Mucosa of rectum (tissue), 2 donors: ENCODE results near the gene RALGPS2.
A peak's percentile ranks its signal among the peaks of the same experiment; 100 is the strongest.

Experiments
- H3K27ac ChIP-seq, 2 donors: one replicate each; pipeline ENCODE4 v1.7.0; 2013; ENCODE audit warnings: inconsistent platforms in 2 of 2, low read depth in 2 of 2, low read length in 2 of 2
- H3K27me3 ChIP-seq, 2 donors: one replicate each; pipeline ENCODE4 v1.7.0; 2013; ENCODE audit warnings: low read length in 2 of 2; ENCODE audit not compliant: control insufficient read depth in 2 of 2, insufficient read depth in 2 of 2
- H3K36me3 ChIP-seq, 2 donors: one replicate each; pipeline ENCODE4 v1.7.0; 2013; ENCODE audit warnings: low read length in 2 of 2; ENCODE audit not compliant: control insufficient read depth in 2 of 2, insufficient read depth in 2 of 2
- H3K4me1 ChIP-seq, 2 donors: one replicate each; pipeline ENCODE4 v1.7.0; 2013; ENCODE audit warnings: low read length in 2 of 2, mild to moderate bottlenecking in 1 of 2; ENCODE audit not compliant: control insufficient read depth in 2 of 2, insufficient read depth in 2 of 2
- H3K4me3 ChIP-seq, 2 donors: one replicate each; pipeline ENCODE4 v1.7.0; 2013; ENCODE audit warnings: low read length in 2 of 2
- H3K9ac ChIP-seq, 2 donors: one replicate each; pipeline ENCODE4 v1.7.0; 2013; ENCODE audit warnings: low read length in 2 of 2, low read depth in 1 of 2, mild to moderate bottlenecking in 1 of 2
- H3K9me3 ChIP-seq, 2 donors: one replicate each; pipeline ENCODE4 v1.7.0; 2013; ENCODE audit warnings: low read length in 2 of 2; ENCODE audit not compliant: control insufficient read depth in 2 of 2
- donor health status: healthy.
- donor health status: Normal muscosa, but diverticular disease.

RALGPS2 gene

DNA sequence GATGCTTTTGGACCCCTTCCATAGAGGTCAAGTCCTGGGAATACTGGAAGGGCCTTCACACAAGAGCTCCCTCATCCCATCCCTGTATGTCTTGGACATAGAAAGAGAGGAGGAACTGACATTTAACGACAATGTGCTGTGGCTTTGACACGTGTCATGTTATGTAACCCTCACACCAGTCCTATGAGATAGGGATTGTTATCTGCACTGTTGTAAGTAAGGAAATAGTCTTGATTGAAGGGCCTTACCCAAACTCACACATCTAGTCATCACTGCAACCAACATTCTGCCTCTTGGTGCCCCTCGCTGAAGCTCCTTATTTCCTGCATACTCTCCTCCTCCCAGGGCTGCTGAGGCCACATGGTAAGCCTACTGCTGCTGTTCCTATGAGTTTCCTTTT, 209.5 kb downstream of the RALGPS2 start:
- H3K4me1 ChIP-seq, result peaks cover 0 to 7% of the 10 kb centered on the region in 2 donors
- H3K9me3 ChIP-seq, result no peaks in the 10 kb centered on the region
- H3K27ac ChIP-seq, result peak overlapping the region; percentile 19 to 22
- H3K9ac ChIP-seq, result no peak overlapping the region
- H3K27me3 ChIP-seq, result no peaks in the 10 kb centered on the region
- no peaks in the 10 kb centered on the region for H3K36me3 ChIP-seq
- no peak overlapping the region for H3K4me3 ChIP-seq

DNA sequence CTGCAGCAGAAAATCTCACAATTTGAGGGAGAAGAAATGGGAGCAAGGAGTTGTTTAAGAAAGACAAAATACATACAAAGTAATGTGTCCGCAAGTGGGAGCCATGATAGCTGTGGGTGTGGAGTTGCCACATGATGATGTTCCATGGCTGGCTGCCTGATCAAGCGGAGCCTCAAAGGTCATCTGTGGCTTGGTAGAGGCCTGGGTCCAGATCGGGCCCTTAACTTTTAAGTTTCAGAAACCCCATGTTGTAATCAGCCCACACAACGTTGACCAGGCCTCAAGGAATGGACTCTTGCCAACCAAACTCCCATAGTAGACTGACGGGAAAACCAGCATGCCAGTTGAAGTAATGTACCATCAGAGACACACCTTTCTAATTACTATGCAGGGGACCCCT, 210.6 kb downstream of the RALGPS2 start:
- H3K36me3 ChIP-seq, result no peaks in the 10 kb centered on the region
- no peaks in the 10 kb centered on the region for H3K9me3 ChIP-seq
- no peak overlapping the region for H3K9ac ChIP-seq
- H3K27ac ChIP-seq, result no peak overlapping the region
- no peaks in the 10 kb centered on the region for H3K27me3 ChIP-seq
- no peak overlapping the region for H3K4me3 ChIP-seq
- H3K4me1 ChIP-seq, result peaks cover 0 to 7% of the 10 kb centered on the region in 2 donors

DNA sequence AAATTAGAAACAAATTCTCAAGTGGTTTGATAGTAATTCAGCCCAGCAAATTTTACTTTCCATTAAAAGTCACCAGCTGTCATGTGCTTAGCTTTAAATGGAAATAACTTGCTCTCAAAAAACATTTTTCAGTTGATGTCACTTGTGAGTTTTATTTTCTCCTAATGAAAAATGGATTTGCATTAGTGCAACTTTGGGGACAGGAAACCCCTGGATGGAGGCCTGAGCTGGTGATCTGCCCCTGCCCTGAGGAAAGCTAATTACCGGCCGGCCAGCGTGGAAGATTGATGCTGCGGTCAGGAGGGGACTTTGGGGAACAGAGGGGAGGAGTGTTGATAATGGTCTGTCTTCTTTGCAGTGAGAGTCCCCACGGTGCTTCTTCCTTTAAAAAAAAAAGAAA, 212.7 kb downstream of the RALGPS2 start:
- H3K27ac ChIP-seq, result peak overlapping the region; percentile 39 to 65

DNA sequence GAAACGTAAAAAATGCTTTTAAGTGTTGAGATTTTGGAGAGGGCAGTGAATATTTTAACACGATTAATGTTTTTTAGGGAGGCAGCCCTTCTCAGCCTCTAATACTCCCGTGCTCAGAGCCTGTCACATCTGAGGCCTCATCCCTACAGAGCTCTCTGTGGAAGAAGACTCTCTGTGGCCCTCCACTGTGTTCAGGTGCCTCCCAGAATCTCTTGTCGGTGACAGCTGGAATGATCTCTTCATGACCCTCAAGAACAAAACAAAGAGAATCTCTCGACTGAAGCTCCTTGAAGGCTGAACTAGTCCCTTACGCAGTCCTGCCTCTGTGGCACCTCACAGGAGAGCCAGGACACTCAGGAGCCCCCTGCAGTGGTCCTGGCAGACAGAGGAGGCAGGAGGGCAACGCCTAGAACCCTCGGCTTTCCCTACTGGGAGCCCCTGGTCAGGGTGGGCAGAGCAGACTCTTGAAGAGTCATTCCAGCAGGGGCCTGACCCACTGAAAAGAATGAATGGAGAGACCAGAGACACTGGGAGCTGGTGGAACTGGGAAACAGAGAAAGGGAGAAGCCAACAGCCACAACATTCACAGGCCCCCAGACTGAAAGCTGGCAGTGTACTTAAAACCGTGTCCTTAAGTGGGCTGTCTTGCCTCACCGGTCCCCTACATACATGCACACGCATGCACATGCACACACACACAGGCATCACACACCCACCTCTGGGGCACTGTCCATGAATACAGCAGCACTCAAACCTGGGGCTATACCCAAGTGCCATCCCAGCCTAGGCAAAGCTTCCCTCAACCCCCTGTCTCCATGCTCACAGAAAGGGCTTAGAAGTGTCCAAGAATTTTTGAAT, 213.3 kb downstream of the RALGPS2 start:
- H3K27me3 ChIP-seq, result no peaks in the 10 kb centered on the region
- H3K4me3 ChIP-seq, result no peak overlapping the region
- H3K9ac ChIP-seq, result no peak overlapping the region
- no peaks in the 10 kb centered on the region for H3K36me3 ChIP-seq
- peaks cover 0 to 13% of the 10 kb centered on the region in 2 donors for H3K4me1 ChIP-seq
- peak overlapping the region; percentile 39 to 65 for H3K27ac ChIP-seq
- no peaks in the 10 kb centered on the region for H3K9me3 ChIP-seq

More for the DNA sequence above, 212.7 kb downstream of the RALGPS2 start:
- Histone ChIP-seq H3K9me3 (no peaks in the 10 kb centered on the region), H3K9ac (no peak overlapping the region), H3K27me3 (no peaks in the 10 kb centered on the region), H3K36me3 (no peaks in the 10 kb centered on the region), H3K4me3 (no peak overlapping the region), H3K4me1 (peaks cover 0 to 10% of the 10 kb centered on the region in 2 donors)

- no peak overlapping the region for H3K9ac ChIP-seq
- no peaks in the 10 kb centered on the region for H3K9me3 ChIP-seq
- peak overlapping the region; percentile 65 to 70 for H3K27ac ChIP-seq
- no peak overlapping the region for H3K4me3 ChIP-seq
- peaks cover 0 to 10% of the 10 kb centered on the region in 2 donors for H3K4me1 ChIP-seq
- no peaks in the 10 kb centered on the region for H3K27me3 ChIP-seq
- H3K36me3 ChIP-seq, result no peaks in the 10 kb centered on the region
Observed at GRCh38 chr1:178938959-178939317, 213.9 kb downstream of the RALGPS2 start.

DNA sequence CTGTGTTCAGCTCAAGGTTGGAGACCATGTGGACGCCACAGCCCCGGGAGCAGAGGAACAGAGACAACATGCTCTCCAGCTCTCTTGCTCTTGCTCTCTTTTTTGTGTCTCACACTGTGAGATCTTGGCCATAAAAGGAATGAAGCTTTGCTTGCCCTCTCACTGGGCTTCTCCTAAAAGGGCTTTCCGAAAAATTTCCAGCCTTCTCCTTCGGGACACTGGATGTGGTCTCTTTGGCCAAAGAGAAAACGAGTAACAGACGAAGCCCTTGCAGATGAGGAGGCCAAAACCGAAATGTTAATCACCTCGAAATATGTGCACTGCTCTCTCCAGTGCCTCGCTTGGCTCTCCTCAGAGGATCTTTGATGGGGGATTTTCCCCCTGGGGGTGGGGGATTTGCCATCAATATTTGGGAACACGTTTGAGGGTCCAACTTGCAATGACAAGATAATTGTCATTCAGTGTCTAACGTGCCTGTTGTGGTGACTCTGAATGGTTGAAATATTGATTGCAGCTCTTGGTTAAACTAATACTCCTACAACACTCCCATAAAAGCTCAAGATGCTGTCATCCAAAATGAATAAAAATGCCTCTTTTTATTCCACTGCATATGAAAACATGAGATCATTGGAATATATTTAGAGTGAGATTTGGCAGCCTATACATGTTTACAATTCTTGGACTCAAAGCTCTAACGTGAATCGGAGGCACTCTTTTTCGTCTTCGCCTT, 214.5 kb downstream of the RALGPS2 start:
- H3K9ac ChIP-seq, result no peak overlapping the region
- H3K27me3 ChIP-seq, result no peaks in the 10 kb centered on the region
- H3K27ac ChIP-seq, result peak overlapping the region; percentile 65 to 70
- H3K9me3 ChIP-seq, result no peaks in the 10 kb centered on the region
- H3K4me3 ChIP-seq, result no peak overlapping the region
- no peaks in the 10 kb centered on the region for H3K36me3 ChIP-seq
- peaks cover 0 to 6% of the 10 kb centered on the region in 2 donors for H3K4me1 ChIP-seq

DNA sequence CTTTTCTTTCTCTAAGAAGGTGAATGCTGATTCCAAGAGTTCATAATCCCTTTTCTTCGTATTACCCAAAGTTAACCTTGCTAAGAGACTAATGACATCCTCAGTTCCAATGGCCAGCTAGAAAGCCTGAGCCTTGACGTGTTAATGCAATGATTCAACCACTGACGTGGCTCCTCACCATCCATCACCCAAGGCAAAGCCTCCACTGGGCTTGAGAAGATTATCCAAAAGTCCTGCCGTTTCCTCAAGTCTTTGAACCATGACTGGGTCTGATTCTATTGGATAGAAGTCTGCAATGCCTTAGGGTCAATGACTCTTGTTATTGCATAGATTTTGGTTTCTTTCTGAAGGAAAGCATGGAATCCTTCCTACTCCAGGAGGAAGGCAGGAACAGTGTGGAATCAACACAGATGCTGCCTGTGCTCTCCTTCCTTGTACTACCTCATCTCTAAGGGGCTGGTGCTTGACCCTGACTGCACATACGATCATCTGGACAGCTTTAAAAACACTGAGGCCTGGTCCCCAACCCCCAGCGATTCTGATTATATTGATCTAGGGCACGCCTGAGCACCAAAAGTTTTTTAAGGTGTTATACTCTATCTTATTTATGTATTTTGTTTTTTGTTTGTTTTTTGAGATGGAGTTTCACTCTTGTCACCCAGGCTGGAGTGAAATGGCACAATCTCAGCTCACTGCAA, 215.2 kb downstream of the RALGPS2 start:
- Histone ChIP-seq H3K9me3 (no peaks in the 10 kb centered on the region), H3K27me3 (no peaks in the 10 kb centered on the region), H3K27ac (peak overlapping the region; percentile 65 to 70), H3K36me3 (no peaks in the 10 kb centered on the region), H3K4me1 (peaks cover 0 to 6% of the 10 kb centered on the region in 2 donors), H3K9ac (no peak overlapping the region), H3K4me3 (no peak overlapping the region)

DNA sequence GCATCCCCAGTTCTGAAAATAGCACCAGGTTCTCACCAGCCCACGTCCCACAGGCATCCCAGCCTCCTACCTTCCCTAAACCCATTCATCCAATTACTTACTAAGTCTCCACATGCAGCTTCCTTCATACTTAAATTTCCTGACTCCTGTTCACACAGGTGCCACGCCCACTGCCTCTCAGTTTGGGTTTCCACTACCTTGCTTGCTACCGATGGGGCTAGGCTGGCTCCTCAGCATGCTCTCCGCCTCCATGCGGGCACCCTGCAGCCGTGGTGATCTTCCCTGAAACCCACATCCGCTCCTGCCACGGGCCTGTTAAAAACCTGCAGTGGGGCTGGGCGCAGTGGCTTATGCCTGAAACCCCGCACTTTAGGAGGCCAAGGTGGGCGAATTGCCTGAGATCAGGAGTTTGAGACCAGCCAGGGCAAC, 216.2 kb downstream of the RALGPS2 start:
- Histone ChIP-seq H3K27ac (no peak overlapping the region), H3K27me3 (no peaks in the 10 kb centered on the region), H3K36me3 (no peaks in the 10 kb centered on the region), H3K4me3 (no peak overlapping the region), H3K9me3 (no peaks in the 10 kb centered on the region), H3K4me1 (peaks cover 0 to 6% of the 10 kb centered on the region in 2 donors), H3K9ac (no peak overlapping the region)

DNA sequence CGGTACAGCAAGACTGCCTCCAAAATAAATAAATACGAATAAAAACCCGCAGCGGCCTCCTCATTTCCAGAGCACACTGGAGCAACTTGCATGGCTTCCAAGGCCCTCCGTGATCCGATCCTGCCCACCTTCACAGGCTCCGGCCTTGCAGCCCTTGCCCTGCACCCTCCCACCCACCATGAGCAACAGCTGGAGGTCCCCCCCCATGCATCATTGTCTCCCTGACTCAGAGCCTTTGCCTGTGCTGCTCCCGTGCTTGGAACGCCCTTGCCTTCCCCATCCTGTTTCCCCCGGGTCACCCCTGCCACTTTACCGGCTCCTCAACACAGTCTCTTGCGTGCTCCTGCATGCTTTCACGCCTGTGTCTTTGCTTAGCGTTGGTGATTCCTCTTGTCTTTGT, 216.8 kb downstream of the RALGPS2 start:
- peak overlapping the region in 1 of 2 donors; percentile 13 for H3K27ac ChIP-seq
- no peak overlapping the region for H3K4me3 ChIP-seq
- no peak overlapping the region for H3K9ac ChIP-seq
- no peaks in the 10 kb centered on the region for H3K9me3 ChIP-seq
- H3K36me3 ChIP-seq, result no peaks in the 10 kb centered on the region
- H3K4me1 ChIP-seq, result peaks cover 0 to 6% of the 10 kb centered on the region in 2 donors
- no peaks in the 10 kb centered on the region for H3K27me3 ChIP-seq
